Smooth muscle cell (in vitro differentiated cells): ENCODE measurements around the gene SP5. TPM values are rescaled to one million over a fixed set of nuclear protein-coding genes. Genes with fewer than 3 reads are reported as not detected.

Experiments
- DNase-seq: peaks from one replicate; lab custom pipeline; 2025; ENCODE audit not compliant: unreplicated experiment; lab: John Stamatoyannopoulos, UW
- H2AFZ ChIP-seq: fragments of 200-600 bp; sonication (generic); 2 replicates; pipeline ENCODE4 v1.6.0; 2016; ENCODE audit warnings: antibody characterized with exemption, low read depth, mild to moderate bottlenecking
- H3F3A ChIP-seq: fragments of 200-600 bp; sonication (generic); 2 replicates; pipeline ENCODE4 v1.6.0; 2017; ENCODE audit warnings: antibody characterized with exemption, low read depth
- H3K27ac ChIP-seq: fragments of 200-600 bp; sonication (generic); 2 replicates; pipeline ENCODE4 v1.5.1; 2016; ENCODE audit warnings: low read depth, mild to moderate bottlenecking
- H3K27me3 ChIP-seq: fragments of 200-600 bp; sonication (generic); 2 replicates; pipeline ENCODE4 v1.6.1; 2016; ENCODE audit warnings: low read depth, mild to moderate bottlenecking
- H3K36me3 ChIP-seq: fragments of 200-600 bp; sonication (generic); 2 replicates; pipeline ENCODE4 v1.5.1; 2016; ENCODE audit warnings: low read depth
- H3K4me1 ChIP-seq: fragments of 200-600 bp; sonication (generic); 2 replicates; pipeline ENCODE4 v1.5.1; 2016; ENCODE audit warnings: low read depth
- H3K4me2 ChIP-seq: fragments of 200-600 bp; sonication (generic); 2 replicates; pipeline ENCODE4 v1.6.0; 2016; ENCODE audit warnings: mild to moderate bottlenecking
- H3K4me3 ChIP-seq: fragments of 200-600 bp; sonication (generic); 2 replicates; pipeline ENCODE4 v1.5.1; 2016; ENCODE audit warnings: mild to moderate bottlenecking
- H3K79me2 ChIP-seq: fragments of 200-600 bp; sonication (generic); 2 replicates; pipeline ENCODE4 v1.6.0; 2016; ENCODE audit warnings: low read depth, mild to moderate bottlenecking
- H3K9ac ChIP-seq: fragments of 200-600 bp; sonication (generic); 2 replicates; pipeline ENCODE4 v1.6.0; 2016; ENCODE audit warnings: low read depth
- H3K9me3 ChIP-seq: fragments of 200-600 bp; sonication (generic); replicated peaks from 2 replicates; pipeline ENCODE4 v1.5.1; 2016; ENCODE audit warnings: low read depth
- H4K20me1 ChIP-seq: fragments of 200-600 bp; sonication (generic); 2 replicates; pipeline ENCODE4 v1.6.0; 2016; ENCODE audit warnings: low read depth
- WGBS: methylation state at CpG from one replicate; pipeline ENCODE4 v1.1.7; 2016; ENCODE audit warnings: low lambda C conversion rate; 5-methylcytosine and 5-hydroxymethylcytosine counted together
- polyA plus RNA-seq: library from polyadenylated mRNA; unstranded; fragments of >200 nt; fragmentation: Nextera tagmentation; extraction: Ambion mirVana; gene quantifications from 2 replicates; pipeline ENCODE4 v1.2.1, GENCODE V29; 2016
- total RNA-seq: library from RNA; depleted of rRNA; stranded (reverse); fragments of >200 nt; gene quantifications from 2 replicates; pipeline ENCODE4 v1.2.3, GENCODE V29; 2014
- TF ChIP-seq, protein P1 (sequence below): fragments of 200-600 bp; sonication (generic); IDR thresholded peaks from 2 replicates; pipeline ENCODE4 v1.5.1; 2017; ENCODE audit warnings: borderline replicate concordance, mild to moderate bottlenecking, antibody characterized with exemption; ENCODE audit not compliant: insufficient read depth, poor library complexity, severe bottlenecking

The SP5 gene
- total RNA-seq, result 0.04 TPM in 1 of 2 replicates, not detected in the other
- not detected in 2 replicates for polyA plus RNA-seq

- Histone ChIP-seq H3K27me3 (peaks cover 100% of the 10 kb centered on the region), H3K4me2 (peak within 1 kb of the TSS; percentile 93), H3K27ac (no peak within 1 kb of the TSS), H3K9ac (no peak within 1 kb of the TSS), H2AFZ (peak within 1 kb of the TSS; percentile 87), H3K4me3 (peak within 1 kb of the TSS; percentile 67), H3F3A (no peaks in the 10 kb centered on the region), H3K9me3 (no peaks in the 10 kb centered on the region), H3K79me2 (no peaks in the 10 kb centered on the region), H4K20me1 (no peaks in the 10 kb centered on the region), H3K36me3 (no peaks in the 10 kb centered on the region), H3K4me1 (peaks cover 52% of the 10 kb centered on the region)
- no peak for DNase-seq
- 1% methylated on average over 49 of the region's 62 CpGs for WGBS
- TF ChIP-seq, protein P1, sequence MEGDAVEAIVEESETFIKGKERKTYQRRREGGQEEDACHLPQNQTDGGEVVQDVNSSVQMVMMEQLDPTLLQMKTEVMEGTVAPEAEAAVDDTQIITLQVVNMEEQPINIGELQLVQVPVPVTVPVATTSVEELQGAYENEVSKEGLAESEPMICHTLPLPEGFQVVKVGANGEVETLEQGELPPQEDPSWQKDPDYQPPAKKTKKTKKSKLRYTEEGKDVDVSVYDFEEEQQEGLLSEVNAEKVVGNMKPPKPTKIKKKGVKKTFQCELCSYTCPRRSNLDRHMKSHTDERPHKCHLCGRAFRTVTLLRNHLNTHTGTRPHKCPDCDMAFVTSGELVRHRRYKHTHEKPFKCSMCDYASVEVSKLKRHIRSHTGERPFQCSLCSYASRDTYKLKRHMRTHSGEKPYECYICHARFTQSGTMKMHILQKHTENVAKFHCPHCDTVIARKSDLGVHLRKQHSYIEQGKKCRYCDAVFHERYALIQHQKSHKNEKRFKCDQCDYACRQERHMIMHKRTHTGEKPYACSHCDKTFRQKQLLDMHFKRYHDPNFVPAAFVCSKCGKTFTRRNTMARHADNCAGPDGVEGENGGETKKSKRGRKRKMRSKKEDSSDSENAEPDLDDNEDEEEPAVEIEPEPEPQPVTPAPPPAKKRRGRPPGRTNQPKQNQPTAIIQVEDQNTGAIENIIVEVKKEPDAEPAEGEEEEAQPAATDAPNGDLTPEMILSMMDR, result no peak
Measured at GRCh38 chr2:170715062-170715931, at the start of gene SP5. SP5 (plus strand) TSS chr2:170715337; CDS start chr2:170715513, 176 bp downstream.

GRCh38 chr2:170665743-170666142 lies 49.4 kb upstream of the SP5 start:
- 88% methylated on average over 5 of the region's 5 CpGs for WGBS

DNA sequence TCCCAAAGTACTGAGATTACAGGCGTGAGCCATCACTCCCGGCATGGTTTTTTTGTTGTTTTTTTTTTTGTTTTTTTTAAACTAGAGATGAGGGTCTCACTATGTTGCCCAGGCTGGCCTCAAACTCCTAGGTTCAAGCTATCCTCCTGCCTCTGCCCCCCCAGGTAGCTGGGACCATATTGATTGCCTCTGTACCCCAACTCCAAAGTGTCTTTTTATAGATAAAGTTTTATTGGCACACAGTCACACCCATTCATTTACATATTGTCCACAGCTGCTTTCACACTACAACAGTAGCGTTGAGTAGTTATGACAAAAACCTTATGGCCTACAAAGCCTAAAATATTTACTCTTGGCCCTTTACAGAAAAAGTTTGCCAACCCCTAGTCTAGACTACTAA lies 45.2 kb upstream of the SP5 start:
- Histone ChIP-seq H3K36me3 (no peaks in the 10 kb centered on the region), H3K4me3 (no peak overlapping the region), H3K9ac (no peak overlapping the region), H3K79me2 (no peaks in the 10 kb centered on the region), H3K9me3 (no peaks in the 10 kb centered on the region), H4K20me1 (no peaks in the 10 kb centered on the region), H3K27ac (no peak overlapping the region), H2AFZ (no peak overlapping the region), H3K27me3 (no peaks in the 10 kb centered on the region), H3K4me1 (peaks cover 4% of the 10 kb centered on the region), H3F3A (no peaks in the 10 kb centered on the region), H3K4me2 (no peak overlapping the region)
- 99% methylated on average over 3 of the region's 3 CpGs for WGBS
- TF ChIP-seq, protein P1, result no peak
- no peak for DNase-seq

More at GRCh38 chr2:170665743-170666142, 49.4 kb upstream of the SP5 start:
- Histone ChIP-seq H3F3A (no peaks in the 10 kb centered on the region), H3K4me1 (no peaks in the 10 kb centered on the region), H3K9me3 (no peaks in the 10 kb centered on the region), H2AFZ (no peak overlapping the region), H3K4me2 (no peak overlapping the region), H4K20me1 (no peaks in the 10 kb centered on the region), H3K27me3 (no peaks in the 10 kb centered on the region), H3K9ac (no peak overlapping the region), H3K4me3 (no peak overlapping the region), H3K79me2 (no peaks in the 10 kb centered on the region), H3K27ac (no peak overlapping the region), H3K36me3 (no peaks in the 10 kb centered on the region)
- TF ChIP-seq, protein P1, result no peak
- no peak for DNase-seq
